GM12801 (cell line): ENCODE data around the gene TIMP2.
A peak's percentile ranks its signal among the peaks of the same experiment; 100 is the strongest.

ENCODE experiments used
- TF ChIP-seq, protein P1 (sequence below): IDR thresholded peaks from one replicate; pipeline ENCODE4 v1.5.1; 2011; ENCODE audit warnings: control low read depth; ENCODE audit not compliant: insufficient read length; ENCODE audit errors: extremely low read depth

TIMP2 gene

DNA sequence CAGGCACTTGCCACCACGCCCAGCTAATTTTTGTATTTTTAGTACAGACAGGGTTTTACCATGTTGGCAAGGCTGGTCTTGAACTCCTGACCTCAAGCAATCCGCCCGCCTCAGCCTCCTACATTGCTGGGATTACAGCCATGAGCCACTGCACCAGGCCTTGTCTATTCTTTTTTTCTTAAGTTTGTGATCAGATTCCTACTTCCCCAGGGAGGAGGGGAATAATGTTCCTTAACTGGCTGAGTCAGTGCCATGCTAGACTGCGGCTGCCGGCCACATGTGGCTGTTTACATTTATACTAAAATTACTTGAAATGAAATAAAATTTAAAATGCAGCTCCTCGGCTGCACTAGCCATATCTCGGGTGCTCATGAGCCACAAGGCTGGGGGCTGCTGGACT lies 56.8 kb downstream of the TIMP2 start:
- TF ChIP-seq, protein P1, sequence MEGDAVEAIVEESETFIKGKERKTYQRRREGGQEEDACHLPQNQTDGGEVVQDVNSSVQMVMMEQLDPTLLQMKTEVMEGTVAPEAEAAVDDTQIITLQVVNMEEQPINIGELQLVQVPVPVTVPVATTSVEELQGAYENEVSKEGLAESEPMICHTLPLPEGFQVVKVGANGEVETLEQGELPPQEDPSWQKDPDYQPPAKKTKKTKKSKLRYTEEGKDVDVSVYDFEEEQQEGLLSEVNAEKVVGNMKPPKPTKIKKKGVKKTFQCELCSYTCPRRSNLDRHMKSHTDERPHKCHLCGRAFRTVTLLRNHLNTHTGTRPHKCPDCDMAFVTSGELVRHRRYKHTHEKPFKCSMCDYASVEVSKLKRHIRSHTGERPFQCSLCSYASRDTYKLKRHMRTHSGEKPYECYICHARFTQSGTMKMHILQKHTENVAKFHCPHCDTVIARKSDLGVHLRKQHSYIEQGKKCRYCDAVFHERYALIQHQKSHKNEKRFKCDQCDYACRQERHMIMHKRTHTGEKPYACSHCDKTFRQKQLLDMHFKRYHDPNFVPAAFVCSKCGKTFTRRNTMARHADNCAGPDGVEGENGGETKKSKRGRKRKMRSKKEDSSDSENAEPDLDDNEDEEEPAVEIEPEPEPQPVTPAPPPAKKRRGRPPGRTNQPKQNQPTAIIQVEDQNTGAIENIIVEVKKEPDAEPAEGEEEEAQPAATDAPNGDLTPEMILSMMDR: no peak

DNA sequence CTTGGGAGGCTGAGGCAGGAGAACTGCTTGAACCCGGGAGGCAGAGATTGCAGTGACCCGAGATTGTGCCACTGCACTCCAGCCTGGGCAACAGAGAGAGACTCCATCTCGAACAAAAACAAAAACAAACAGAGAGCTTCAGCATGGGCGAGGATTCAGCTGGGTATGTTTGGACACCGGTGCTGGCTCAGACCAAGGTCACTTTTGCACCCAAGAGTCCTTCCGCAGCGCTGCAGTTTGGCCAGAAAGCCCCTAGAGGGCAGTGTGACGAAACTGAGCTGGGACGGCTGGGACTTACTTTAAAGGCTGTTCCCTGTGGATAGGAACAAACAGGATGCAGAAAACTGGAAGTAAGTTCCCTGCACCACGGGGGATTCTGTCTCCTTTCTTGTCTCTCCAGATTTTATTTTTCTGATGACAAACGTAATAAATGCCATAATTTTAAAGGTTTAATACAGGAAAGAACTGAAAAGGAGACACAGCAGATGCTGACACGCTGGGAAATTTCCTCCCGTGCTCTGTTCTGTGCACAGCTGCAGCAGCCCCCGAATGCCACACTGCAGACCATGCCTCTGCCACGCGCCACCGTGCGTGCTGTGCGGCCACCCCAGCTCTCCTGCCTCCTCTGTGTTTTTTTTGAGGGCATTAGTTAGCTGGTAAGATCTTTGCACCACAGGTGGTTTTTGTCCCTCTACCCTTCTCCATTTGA lies 59.4 kb downstream of the TIMP2 start:
- TF ChIP-seq, protein P1: peak; percentile 65

DNA sequence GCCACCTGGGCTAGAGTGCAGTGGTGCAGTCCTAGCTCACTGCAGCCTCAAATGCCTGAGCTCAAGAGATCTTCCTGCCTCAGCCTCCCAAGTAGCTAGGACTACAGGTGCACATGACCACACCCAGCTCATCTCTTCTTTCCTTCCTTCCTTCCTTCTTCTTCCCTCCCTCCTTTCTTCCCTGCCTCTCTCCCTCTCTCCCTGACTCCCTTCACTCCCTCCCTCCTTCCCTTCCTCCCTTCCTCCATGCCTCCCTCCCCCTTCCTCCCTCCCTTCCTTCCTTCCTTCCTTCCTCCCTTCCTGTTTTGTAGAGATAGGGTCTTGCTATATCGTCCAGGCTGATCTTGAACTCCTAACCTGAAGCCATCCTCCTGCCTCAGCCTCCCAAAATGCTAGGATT lies 61.1 kb downstream of the TIMP2 start:
- TF ChIP-seq, protein P1: no peak

DNA sequence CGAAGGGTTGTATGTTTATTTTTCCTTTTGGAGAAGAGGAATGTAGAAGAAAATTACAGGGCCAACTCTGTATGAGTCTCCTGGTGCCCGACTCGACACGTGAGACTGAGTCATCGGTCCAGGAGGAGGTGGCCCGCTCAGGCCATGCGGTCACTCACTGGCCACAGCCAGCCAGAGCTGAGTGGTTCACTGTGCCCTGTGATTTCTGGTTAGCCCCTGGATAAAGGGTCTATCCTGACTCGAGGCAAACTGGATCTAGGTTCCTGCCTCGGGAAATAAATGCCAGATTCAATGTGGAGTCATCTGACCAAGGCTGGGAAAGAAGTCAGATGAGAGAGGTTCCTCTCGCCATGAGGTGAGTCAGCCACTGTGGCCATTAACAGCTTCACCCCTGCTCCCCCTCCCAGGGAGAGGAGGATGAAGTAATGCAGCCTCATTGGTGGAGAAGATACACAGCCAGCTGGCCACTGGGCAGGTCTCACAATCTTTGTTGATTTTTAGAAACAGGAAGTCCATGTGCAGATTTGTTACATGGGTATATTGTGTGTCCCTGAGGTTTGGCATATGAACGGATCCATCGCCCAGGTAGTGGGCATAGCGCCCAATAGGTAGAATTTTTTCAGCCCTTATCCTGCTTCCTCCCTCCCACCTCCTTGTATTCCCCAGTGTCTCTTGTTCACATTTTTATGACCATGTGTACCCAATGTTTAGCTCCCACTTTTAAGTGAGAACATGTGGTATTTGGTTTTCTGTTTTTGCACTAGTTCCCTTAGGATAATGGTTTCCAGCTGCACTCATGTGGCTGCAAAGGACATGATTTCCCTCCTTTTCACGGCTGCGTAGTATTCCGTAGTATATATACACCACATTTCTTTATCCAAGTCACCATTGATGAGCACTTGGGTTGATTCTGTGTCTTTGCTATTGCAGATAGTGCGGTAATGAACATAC lies 62.8 kb downstream of the TIMP2 start:
- TF ChIP-seq, protein P1: no peak

DNA sequence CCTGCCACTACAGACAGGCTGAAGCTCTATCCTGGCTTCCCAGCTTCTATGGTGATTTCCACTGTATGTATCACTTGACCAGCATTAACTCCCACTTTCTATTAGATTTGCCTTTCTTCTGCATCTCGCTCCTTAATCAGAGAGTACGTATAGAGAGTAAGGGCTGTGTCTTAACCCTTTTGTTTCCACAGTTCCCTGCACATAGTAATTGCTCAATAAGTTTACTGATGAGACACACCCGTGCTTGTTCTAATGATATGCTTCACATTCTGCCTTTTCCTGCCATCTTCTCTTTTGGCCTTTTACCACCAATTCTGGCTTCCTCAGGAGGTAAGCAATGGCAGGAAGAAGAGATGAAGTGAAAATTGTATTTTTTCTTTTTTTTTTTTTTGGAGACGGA lies 64.0 kb downstream of the TIMP2 start:
- TF ChIP-seq, protein P1: no peak

DNA sequence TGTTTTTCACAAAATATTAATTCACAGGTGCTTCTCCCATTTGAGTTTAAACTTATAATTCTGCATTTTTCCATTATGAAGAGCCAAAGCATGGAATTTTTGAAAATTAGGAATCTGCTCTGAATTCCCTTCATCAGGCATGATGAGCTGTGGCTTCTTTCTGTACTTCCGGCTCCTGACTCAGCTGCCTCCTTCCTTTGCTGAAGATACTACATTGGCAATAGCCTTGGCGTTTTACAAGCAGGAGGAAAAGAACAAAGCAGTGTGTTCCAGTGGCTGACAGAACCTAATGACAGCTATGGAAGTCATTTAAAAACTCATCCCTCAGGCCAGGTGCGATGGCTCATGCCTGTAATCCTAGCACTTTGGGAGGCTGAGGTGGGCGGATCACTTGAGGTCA lies 66.1 kb downstream of the TIMP2 start:
- TF ChIP-seq, protein P1: no peak

DNA sequence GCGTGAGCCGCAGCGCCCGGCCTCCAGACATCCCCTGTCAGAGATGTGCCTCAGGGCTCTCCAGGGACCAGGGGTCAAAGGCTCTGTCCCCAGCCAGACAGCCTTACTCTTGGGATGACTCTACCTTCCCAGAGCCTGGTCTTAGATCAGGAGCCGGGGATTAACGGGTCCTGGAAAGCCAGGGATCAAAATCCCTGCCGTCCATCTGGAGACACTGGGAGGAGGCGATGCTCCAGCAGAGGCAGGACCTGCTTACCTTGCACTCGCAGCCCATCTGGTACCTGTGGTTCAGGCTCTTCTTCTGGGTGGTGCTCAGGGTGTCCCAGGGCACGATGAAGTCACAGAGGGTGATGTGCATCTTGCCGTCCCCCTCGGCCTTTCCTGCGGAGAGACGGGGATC lies 67.9 kb downstream of the TIMP2 start:
- TF ChIP-seq, protein P1: no peak
